Measurements from ENCODE around the gene GGCT. TPM values are rescaled to one million over a fixed set of nuclear protein-coding genes. Genes with fewer than 3 reads are reported as not detected.
A peak's percentile ranks its signal among the peaks of the same experiment; 100 is the strongest.

GGCT gene
- total and polyA plus RNA-seq, 4 donors, result 16.7 to 64.2 (median 25.9) TPM

- no peaks in the 10 kb centered on the region for H3K27me3 ChIP-seq (ENCODE audit: control insufficient read depth in 1 of 2, insufficient read depth in 2 of 2, low read length in 1 of 2)
- WGBS, 2 donors, result 0 to 1% methylated on average over 73 to 77 of the region's 77 CpGs
- H3K4me3 ChIP-seq (ENCODE audit: low read length in 2 of 2), result peak within 1 kb of the TSS; percentile 22 to 72
- peak; percentile 96 for ATAC-seq (ENCODE audit: low FRiP score)
- H3K9me3 ChIP-seq (ENCODE audit: control insufficient read depth, low read length), result no peaks in the 10 kb centered on the region
- intact Hi-C loops (cut with DNase I), result loop anchor here in 1 of 2 donors (2.0 kb wide), 1 partner anchor 26 kb away; the partner anchor contains the start of gene GGCT
- no peaks in the 10 kb centered on the region for H3K4me1 ChIP-seq (ENCODE audit: control insufficient read depth in 1 of 2, insufficient read depth in 2 of 2, low read length in 2 of 2)
- peak within 1 kb of the TSS; percentile 25 to 77 for H3K27ac ChIP-seq (ENCODE audit: low read depth in 1 of 2, low read length in 2 of 2)
- H3K36me3 ChIP-seq (ENCODE audit: control insufficient read depth in 1 of 2, insufficient read depth in 2 of 2, low read length in 1 of 2), result no peaks in the 10 kb centered on the region
- DNase-seq, result peak; percentile 88 to 91
Measured at GRCh38 chr7:30478349-30479201, 26.1 kb downstream of the GGCT start, which contains the start of gene NOD1. Gene NOD1 (minus strand): TSS chr7:30478784. CDS start chr7:30456921, 21,863 bp downstream.

- 87 to 88% methylated on average over 10 of the region's 10 CpGs for WGBS, 2 donors
- Histone ChIP-seq H3K4me3 (ENCODE audit: low read length in 2 of 2) (no peak overlapping the region), H3K36me3 (ENCODE audit: control insufficient read depth in 1 of 2, insufficient read depth in 2 of 2, low read length in 1 of 2) (no peaks in the 10 kb centered on the region), H3K9me3 (ENCODE audit: control insufficient read depth, low read length) (no peaks in the 10 kb centered on the region), H3K4me1 (ENCODE audit: control insufficient read depth in 1 of 2, insufficient read depth in 2 of 2, low read length in 2 of 2) (peaks cover 0 to 2% of the 10 kb centered on the region in 2 donors), H3K27ac (ENCODE audit: low read depth in 1 of 2, low read length in 2 of 2) (no peak overlapping the region), H3K27me3 (ENCODE audit: control insufficient read depth in 1 of 2, insufficient read depth in 2 of 2, low read length in 1 of 2) (no peaks in the 10 kb centered on the region)
- intact Hi-C loops (cut with DNase I), result no loop called here
- ATAC-seq (ENCODE audit: low FRiP score) (no peak), DNase-seq (no peak)
Measured at GRCh38 chr7:30476459-30477145, 28.0 kb downstream of the GGCT start.

GRCh38 chr7:30475580-30475979 lies 29.0 kb downstream of the GGCT start:
- DNase-seq, result peak in 1 of 2 donors; percentile 41
- H3K27ac ChIP-seq (ENCODE audit: low read depth in 1 of 2, low read length in 2 of 2), result peak overlapping the region in 1 of 2 donors; percentile 43
- intact Hi-C loops (cut with DNase I), result no loop called here
- H3K9me3 ChIP-seq (ENCODE audit: control insufficient read depth, low read length), result no peaks in the 10 kb centered on the region
- no peak for ATAC-seq (ENCODE audit: low FRiP score)
- no peaks in the 10 kb centered on the region for H3K27me3 ChIP-seq (ENCODE audit: control insufficient read depth in 1 of 2, insufficient read depth in 2 of 2, low read length in 1 of 2)
- no peaks in the 10 kb centered on the region for H3K36me3 ChIP-seq (ENCODE audit: control insufficient read depth in 1 of 2, insufficient read depth in 2 of 2, low read length in 1 of 2)
- 2 to 8% methylated on average over 6 of the region's 6 CpGs for WGBS, 2 donors
- peaks cover 0 to 2% of the 10 kb centered on the region in 2 donors for H3K4me1 ChIP-seq (ENCODE audit: control insufficient read depth in 1 of 2, insufficient read depth in 2 of 2, low read length in 2 of 2)
- no peak overlapping the region for H3K4me3 ChIP-seq (ENCODE audit: low read length in 2 of 2)

- DNase-seq, result no peak
- peaks cover 2% of the 10 kb centered on the region in 2 donors for H3K4me1 ChIP-seq (ENCODE audit: control insufficient read depth in 1 of 2, insufficient read depth in 2 of 2, low read length in 2 of 2)
- WGBS, 2 donors, result 15 to 16% methylated on average over 2 of the region's 2 CpGs
- no peaks in the 10 kb centered on the region for H3K9me3 ChIP-seq (ENCODE audit: control insufficient read depth, low read length)
- intact Hi-C loops (cut with DNase I), result no loop called here
- no peaks in the 10 kb centered on the region for H3K36me3 ChIP-seq (ENCODE audit: control insufficient read depth in 1 of 2, insufficient read depth in 2 of 2, low read length in 1 of 2)
- H3K4me3 ChIP-seq (ENCODE audit: low read length in 2 of 2), result no peak overlapping the region
- peak overlapping the region in 1 of 2 donors; percentile 33 for H3K27ac ChIP-seq (ENCODE audit: low read depth in 1 of 2, low read length in 2 of 2)
- H3K27me3 ChIP-seq (ENCODE audit: control insufficient read depth in 1 of 2, insufficient read depth in 2 of 2, low read length in 1 of 2), result no peaks in the 10 kb centered on the region
- peak; percentile 16 for ATAC-seq (ENCODE audit: low FRiP score)
Measured at GRCh38 chr7:30474893-30475292, 29.7 kb downstream of the GGCT start.

GRCh38 chr7:30474485-30474884 lies 30.1 kb downstream of the GGCT start:
- H3K9me3 ChIP-seq (ENCODE audit: control insufficient read depth, low read length), result no peaks in the 10 kb centered on the region
- ATAC-seq (ENCODE audit: low FRiP score), result no peak
- 95 to 96% methylated on average over 10 of the region's 10 CpGs for WGBS, 2 donors
- H3K4me1 ChIP-seq (ENCODE audit: control insufficient read depth in 1 of 2, insufficient read depth in 2 of 2, low read length in 2 of 2), result peaks cover 2% of the 10 kb centered on the region in 2 donors
- peak overlapping the region; percentile 33 to 43 for H3K27ac ChIP-seq (ENCODE audit: low read depth in 1 of 2, low read length in 2 of 2)
- DNase-seq, result no peak
- no peaks in the 10 kb centered on the region for H3K27me3 ChIP-seq (ENCODE audit: control insufficient read depth in 1 of 2, insufficient read depth in 2 of 2, low read length in 1 of 2)
- H3K4me3 ChIP-seq (ENCODE audit: low read length in 2 of 2), result no peak overlapping the region
- H3K36me3 ChIP-seq (ENCODE audit: control insufficient read depth in 1 of 2, insufficient read depth in 2 of 2, low read length in 1 of 2), result no peaks in the 10 kb centered on the region
- intact Hi-C loops (cut with DNase I), result no loop called here

- Histone ChIP-seq H3K27ac (ENCODE audit: low read depth in 1 of 2, low read length in 2 of 2) (no peak overlapping the region), H3K4me3 (ENCODE audit: low read length in 2 of 2) (no peak overlapping the region), H3K36me3 (ENCODE audit: control insufficient read depth in 1 of 2, insufficient read depth in 2 of 2, low read length in 1 of 2) (no peaks in the 10 kb centered on the region), H3K9me3 (ENCODE audit: control insufficient read depth, low read length) (no peaks in the 10 kb centered on the region), H3K27me3 (ENCODE audit: control insufficient read depth in 1 of 2, insufficient read depth in 2 of 2, low read length in 1 of 2) (no peaks in the 10 kb centered on the region), H3K4me1 (ENCODE audit: control insufficient read depth in 1 of 2, insufficient read depth in 2 of 2, low read length in 2 of 2) (peaks cover 2% of the 10 kb centered on the region in 2 donors)
- 95 to 100% methylated on average over 1 of the region's 1 CpG for WGBS, 2 donors
- intact Hi-C loops (cut with DNase I), result no loop called here
- ATAC-seq (ENCODE audit: low FRiP score) (no peak), DNase-seq (no peak)
Measured at GRCh38 chr7:30473903-30474302, 30.7 kb downstream of the GGCT start.

- intact Hi-C loops (cut with DNase I), result no loop called here
- Histone ChIP-seq H3K36me3 (ENCODE audit: control insufficient read depth in 1 of 2, insufficient read depth in 2 of 2, low read length in 1 of 2) (no peaks in the 10 kb centered on the region), H3K27me3 (ENCODE audit: control insufficient read depth in 1 of 2, insufficient read depth in 2 of 2, low read length in 1 of 2) (no peaks in the 10 kb centered on the region), H3K4me3 (ENCODE audit: low read length in 2 of 2) (no peak overlapping the region), H3K27ac (ENCODE audit: low read depth in 1 of 2, low read length in 2 of 2) (peak overlapping the region in 1 of 2 donors; percentile 30), H3K9me3 (ENCODE audit: control insufficient read depth, low read length) (no peaks in the 10 kb centered on the region), H3K4me1 (ENCODE audit: control insufficient read depth in 1 of 2, insufficient read depth in 2 of 2, low read length in 2 of 2) (peaks cover 2% of the 10 kb centered on the region in 2 donors)
- ATAC-seq (ENCODE audit: low FRiP score) (no peak), DNase-seq (no peak)
- 49 to 51% methylated on average over 4 of the region's 4 CpGs for WGBS, 2 donors
Measured at GRCh38 chr7:30472784-30473775, 31.5 kb downstream of the GGCT start.
